ENCODE measurements around the gene TMEM131. TPM values are rescaled to one million over a fixed set of nuclear protein-coding genes. Genes with fewer than 3 reads are reported as not detected.

The TMEM131 gene
- polyA plus RNA-seq, 3 donors, result 7.0 to 23.6 (median 8.2) TPM

GRCh38 chr2:97781981-97782380, 213.8 kb downstream of the TMEM131 start:
- no peak overlapping the region for H3K4me3 ChIP-seq (replicated peaks in 1 of 3; ENCODE audit: low read depth in 2 of 3, low read length in 3 of 3)
- H3K27ac Mint-ChIP-seq, result no peak overlapping the region
- intact Hi-C loops (cut with micrococcal nuclease), result no loop called here
- H3K36me3 Mint-ChIP-seq, result peaks cover 21 to 40% of the 10 kb centered on the region in 2 donors
- no peaks in the 10 kb centered on the region for H3K4me1 Mint-ChIP-seq
- H3K79me2 ChIP-seq (ENCODE audit: insufficient read depth, low read length), result no peaks in the 10 kb centered on the region
- no peak for DNase-seq
- no peak overlapping the region for H3K4me3 Mint-ChIP-seq
- H3K9me3 ChIP-seq (replicated peaks in 1 of 2; ENCODE audit: control insufficient read depth in 1 of 2, insufficient read depth in 1 of 2, low read length in 2 of 2), result no peaks in the 10 kb centered on the region
- peaks cover 0 to 2% (median 0%) of the 10 kb centered on the region in 3 donors for H3K27me3 Mint-ChIP-seq (ENCODE audit: low read depth in 3 of 3)
- no peaks in the 10 kb centered on the region for H3K4me1 ChIP-seq (ENCODE audit: control insufficient read depth in 1 of 2, insufficient read depth in 2 of 2, low read length in 2 of 2)
- no peak overlapping the region for H3K4me2 ChIP-seq (replicated peaks; ENCODE audit: extremely low read depth, low read length, poor library complexity, severe bottlenecking)
- TF ChIP-seq, protein P1, sequence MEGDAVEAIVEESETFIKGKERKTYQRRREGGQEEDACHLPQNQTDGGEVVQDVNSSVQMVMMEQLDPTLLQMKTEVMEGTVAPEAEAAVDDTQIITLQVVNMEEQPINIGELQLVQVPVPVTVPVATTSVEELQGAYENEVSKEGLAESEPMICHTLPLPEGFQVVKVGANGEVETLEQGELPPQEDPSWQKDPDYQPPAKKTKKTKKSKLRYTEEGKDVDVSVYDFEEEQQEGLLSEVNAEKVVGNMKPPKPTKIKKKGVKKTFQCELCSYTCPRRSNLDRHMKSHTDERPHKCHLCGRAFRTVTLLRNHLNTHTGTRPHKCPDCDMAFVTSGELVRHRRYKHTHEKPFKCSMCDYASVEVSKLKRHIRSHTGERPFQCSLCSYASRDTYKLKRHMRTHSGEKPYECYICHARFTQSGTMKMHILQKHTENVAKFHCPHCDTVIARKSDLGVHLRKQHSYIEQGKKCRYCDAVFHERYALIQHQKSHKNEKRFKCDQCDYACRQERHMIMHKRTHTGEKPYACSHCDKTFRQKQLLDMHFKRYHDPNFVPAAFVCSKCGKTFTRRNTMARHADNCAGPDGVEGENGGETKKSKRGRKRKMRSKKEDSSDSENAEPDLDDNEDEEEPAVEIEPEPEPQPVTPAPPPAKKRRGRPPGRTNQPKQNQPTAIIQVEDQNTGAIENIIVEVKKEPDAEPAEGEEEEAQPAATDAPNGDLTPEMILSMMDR (IDR thresholded peaks at IDR 0.05), result no peak
- no peak overlapping the region for H2AFZ ChIP-seq (ENCODE audit: insufficient read depth, low read depth, low read length, poor library complexity, severe bottlenecking)
- no peak overlapping the region for H3K9ac ChIP-seq (ENCODE audit: insufficient read depth, low read length, poor library complexity, severe bottlenecking)
- no peak overlapping the region for H3K27ac ChIP-seq (ENCODE audit: low read depth in 1 of 2, low read length in 2 of 2)
- WGBS (ENCODE audit: insufficient coverage), result 96% methylated on average over 3 of the region's 4 CpGs
- H3K27me3 ChIP-seq (ENCODE audit: control insufficient read depth in 2 of 2, insufficient read depth in 2 of 2, low read length in 2 of 2), result no peaks in the 10 kb centered on the region
- H3K36me3 ChIP-seq (replicated peaks in 1 of 2; ENCODE audit: control insufficient read depth in 1 of 2, insufficient read depth in 2 of 2, low read length in 2 of 2), result peaks cover 21 to 72% of the 10 kb centered on the region in 2 donors
- no peaks in the 10 kb centered on the region for H3K9me3 Mint-ChIP-seq
- H4K20me1 ChIP-seq (ENCODE audit: insufficient read depth, low read length), result peaks cover 38% of the 10 kb centered on the region

GRCh38 chr2:97779141-97779540, 216.6 kb downstream of the TMEM131 start:
- no peaks in the 10 kb centered on the region for H3K9me3 Mint-ChIP-seq
- no peaks in the 10 kb centered on the region for H3K4me1 Mint-ChIP-seq
- peaks cover 34 to 52% of the 10 kb centered on the region in 2 donors for H3K36me3 Mint-ChIP-seq
- no peaks in the 10 kb centered on the region for H3K79me2 ChIP-seq (ENCODE audit: insufficient read depth, low read length)
- H4K20me1 ChIP-seq (ENCODE audit: insufficient read depth, low read length), result peaks cover 32% of the 10 kb centered on the region
- TF ChIP-seq, protein P1 (IDR thresholded peaks at IDR 0.05), result no peak
- H3K36me3 ChIP-seq (replicated peaks in 1 of 2; ENCODE audit: control insufficient read depth in 1 of 2, insufficient read depth in 2 of 2, low read length in 2 of 2), result peaks cover 34 to 84% of the 10 kb centered on the region in 2 donors
- H3K4me1 ChIP-seq (ENCODE audit: control insufficient read depth in 1 of 2, insufficient read depth in 2 of 2, low read length in 2 of 2), result no peaks in the 10 kb centered on the region
- H3K27ac Mint-ChIP-seq, result peak overlapping the region in 1 of 7 donors; percentile 27
- no peak overlapping the region for H3K27ac ChIP-seq (ENCODE audit: low read depth in 1 of 2, low read length in 2 of 2)
- no peak overlapping the region for H3K9ac ChIP-seq (ENCODE audit: insufficient read depth, low read length, poor library complexity, severe bottlenecking)
- H3K27me3 ChIP-seq (ENCODE audit: control insufficient read depth in 2 of 2, insufficient read depth in 2 of 2, low read length in 2 of 2), result no peaks in the 10 kb centered on the region
- H3K27me3 Mint-ChIP-seq (ENCODE audit: low read depth in 3 of 3), result peaks cover 0 to 2% (median 0%) of the 10 kb centered on the region in 3 donors
- WGBS (ENCODE audit: insufficient coverage), result 100% methylated on average over 4 of the region's 4 CpGs
- no peak overlapping the region for H2AFZ ChIP-seq (ENCODE audit: insufficient read depth, low read depth, low read length, poor library complexity, severe bottlenecking)
- no peak overlapping the region for H3K4me3 ChIP-seq (replicated peaks in 1 of 3; ENCODE audit: low read depth in 2 of 3, low read length in 3 of 3)
- no peak for DNase-seq
- no peak overlapping the region for H3K4me2 ChIP-seq (replicated peaks; ENCODE audit: extremely low read depth, low read length, poor library complexity, severe bottlenecking)
- H3K9me3 ChIP-seq (replicated peaks in 1 of 2; ENCODE audit: control insufficient read depth in 1 of 2, insufficient read depth in 1 of 2, low read length in 2 of 2), result no peaks in the 10 kb centered on the region
- no peak overlapping the region for H3K4me3 Mint-ChIP-seq
- intact Hi-C loops (cut with micrococcal nuclease), result no loop called here
